Caco-2 (cell line): ENCODE measurements around the gene MLPH. TPM values are rescaled to one million over a fixed set of nuclear protein-coding genes. Genes with fewer than 3 reads are reported as not detected.

ENCODE experiments used
- BruUV-seq: library from RNA; stranded (reverse); fragments of 400-500 nt; replicated peaks from 2 replicates; lab custom pipeline; 2021; lab: Mats Ljungman, UMichigan
- CTCF ChIA-PET: fragments of 300-600 bp; sonication (Branson Sonifier 250); formaldehyde crosslinking; loops from one replicate; lab custom pipeline; 2022; ENCODE audit warnings: antibody characterized with exemption; lab: Charles Lee
- POLR2A ChIA-PET: fragments of 300-600 bp; sonication (Branson Sonifier 250); formaldehyde crosslinking; loops from one replicate; lab custom pipeline; 2022; ENCODE audit warnings: antibody characterized with exemption; lab: Charles Lee
- DNase-seq, 2 experiments: peaks; one replicate each; pipeline versions ENCODE4 v3.0.0 to v3.0.0-alpha.2; 2020 to 2022
- H3K27me3 ChIP-seq: replicated peaks from 2 replicates; pipeline ENCODE4 v1.6.0; 2011; ENCODE audit warnings: low read length; ENCODE audit not compliant: control insufficient read depth, insufficient read depth
- H3K36me3 ChIP-seq: 2 replicates; pipeline ENCODE4 v1.5.1; 2011; ENCODE audit warnings: low read length; ENCODE audit not compliant: control insufficient read depth, insufficient read depth
- H3K4me1 ChIP-seq: fragments of 250-450 bp; sonication (Bioruptor Pico); 2 replicates; pipeline ENCODE4 v1.5.1; 2020; ENCODE audit warnings: mild to moderate bottlenecking
- H3K4me3 ChIP-seq: 2 replicates; pipeline ENCODE4 v1.5.1; 2011; ENCODE audit warnings: low read depth, mild to moderate bottlenecking, control low read depth, low read length
- H3K9me3 ChIP-seq: fragments of 250-450 bp; sonication (Bioruptor Pico); 2 replicates; pipeline ENCODE4 v1.5.1; 2020; ENCODE audit warnings: mild to moderate bottlenecking, moderate library complexity
- H3K27ac Mint-ChIP-seq: one replicate; pipeline ENCODE4 v1.8.0; 2022; ENCODE audit warnings: mixed read lengths; ENCODE audit not compliant: unreplicated experiment
- H3K27me3 Mint-ChIP-seq: one replicate; pipeline ENCODE4 v1.8.0; 2022; ENCODE audit warnings: mixed read lengths; ENCODE audit not compliant: insufficient read depth, unreplicated experiment
- H3K36me3 Mint-ChIP-seq: one replicate; pipeline ENCODE4 v1.8.0; 2022; ENCODE audit warnings: mild to moderate bottlenecking, mixed read lengths; ENCODE audit not compliant: insufficient read depth, unreplicated experiment
- H3K4me1 Mint-ChIP-seq: one replicate; pipeline ENCODE4 v1.8.0; 2022; ENCODE audit warnings: low read depth, mixed read lengths; ENCODE audit not compliant: unreplicated experiment
- H3K4me3 Mint-ChIP-seq: one replicate; pipeline ENCODE4 v1.8.0; 2022; ENCODE audit warnings: mild to moderate bottlenecking, moderate library complexity, mixed read lengths; ENCODE audit not compliant: unreplicated experiment
- H3K9me3 Mint-ChIP-seq: one replicate; pipeline ENCODE4 v1.8.0; 2022; ENCODE audit warnings: mixed read lengths; ENCODE audit not compliant: unreplicated experiment
- CTCF ChIP-seq, 2 experiments: fragments of 200-600 bp in 1 of 2; IDR thresholded peaks; 1 replicate in 1 of 2; 2 replicates in 1 of 2; pipeline versions ENCODE4 v1.5.1 to v1.8.0; 2011 to 2022; ENCODE audit warnings: antibody characterized with exemption in 1 of 2, control low read depth in 1 of 2, inconsistent platforms in 1 of 2, low read depth in 1 of 2, low read length in 1 of 2, mild to moderate bottlenecking in 1 of 2, moderate library complexity in 1 of 2; ENCODE audit not compliant: insufficient read depth in 1 of 2, severe bottlenecking in 1 of 2, unreplicated experiment in 1 of 2
- intact Hi-C: fragments of 100-400 bp; cut with micrococcal nuclease; formaldehyde crosslinking; loops from one replicate; pipeline ENCODE4 v1.10.0; 2022; ENCODE audit not compliant: unreplicated experiment
- total RNA-seq: library from RNA; stranded (reverse); gene quantifications from 2 replicates; pipeline ENCODE4 v1.2.3, GENCODE V29; 2022

The MLPH gene
- total RNA-seq, 1 experiment from 2014 or later: not detected

GRCh38 chr2:237581751-237582746, 95.0 kb downstream of the MLPH start:
- DNase-seq: peak in 1 of 2 experiments; percentile 32
- H3K4me3 Mint-ChIP-seq: no peak overlapping the region
- no peaks in the 10 kb centered on the region for H3K4me1 Mint-ChIP-seq
- no peaks in the 10 kb centered on the region for H3K27me3 Mint-ChIP-seq
- intact Hi-C loops: loop anchor here (2.0 kb wide), 1 partner anchor 163 kb away; no protein-coding TSS in a partner anchor
- POLR2A ChIA-PET: interaction anchor here (0.7 kb wide), 1 partner anchor 133 kb away, joined by 3 read pairs; no protein-coding TSS in a partner anchor
- Histone ChIP-seq H3K4me3 (no peak overlapping the region), H3K4me1 (no peaks in the 10 kb centered on the region), H3K27me3 (no peaks in the 10 kb centered on the region), H3K36me3 (no peaks in the 10 kb centered on the region), H3K9me3 (no peaks in the 10 kb centered on the region)
- no TSS peak for BruUV-seq
- CTCF ChIA-PET: interaction anchor here (0.6 to 1.5 kb wide), 7 partner anchors 10 to 194 kb away, joined by 3 to 8 read pairs (median 4); no protein-coding TSS in a partner anchor
- H3K36me3 Mint-ChIP-seq: peaks cover 23% of the 10 kb centered on the region
- H3K27ac Mint-ChIP-seq: no peak overlapping the region
- H3K9me3 Mint-ChIP-seq: no peaks in the 10 kb centered on the region
- peak in 1 of 2 experiments; percentile 27 for TF ChIP-seq CTCF (IDR thresholded peaks at IDR 0.05; ENCODE audit: insufficient read depth in 1 of 2, low read depth in 1 of 2, low read length in 1 of 2, severe bottlenecking in 1 of 2, unreplicated experiment in 1 of 2)

- H3K36me3 Mint-ChIP-seq: peaks cover 26% of the 10 kb centered on the region
- ChIA-PET POLR2A (no interaction called here), CTCF (interaction anchor here (0.6 kb wide), 1 partner anchor 205 kb away, joined by 5 read pairs; no protein-coding TSS in a partner anchor)
- Histone ChIP-seq H3K9me3 (no peaks in the 10 kb centered on the region), H3K4me1 (no peaks in the 10 kb centered on the region), H3K27me3 (no peaks in the 10 kb centered on the region), H3K4me3 (no peak overlapping the region), H3K36me3 (no peaks in the 10 kb centered on the region)
- no peak overlapping the region for H3K27ac Mint-ChIP-seq
- no peak for TF ChIP-seq CTCF (IDR thresholded peaks at IDR 0.05; ENCODE audit: insufficient read depth in 1 of 2, low read depth in 1 of 2, low read length in 1 of 2, severe bottlenecking in 1 of 2, unreplicated experiment in 1 of 2)
- intact Hi-C loops: no loop called here
- H3K4me3 Mint-ChIP-seq: no peak overlapping the region
- BruUV-seq: no TSS peak
- H3K27me3 Mint-ChIP-seq: no peaks in the 10 kb centered on the region
- H3K4me1 Mint-ChIP-seq: no peaks in the 10 kb centered on the region
- no peaks in the 10 kb centered on the region for H3K9me3 Mint-ChIP-seq
- no peak for DNase-seq
Observed at GRCh38 chr2:237583385-237584295, 96.6 kb downstream of the MLPH start.
